H1 (cell line): ENCODE results near the gene IGF2BP3. TPM values are rescaled to one million over a fixed set of nuclear protein-coding genes. Genes with fewer than 3 reads are reported as not detected.

Source experiments
- CTCF ChIA-PET: fragments of 300-600 bp; sonication (Branson Sonifier 250); formaldehyde crosslinking; loops from one replicate; lab custom pipeline; 2021; ENCODE audit not compliant: partially characterized antibody; lab: Charles Lee
- POLR2A ChIA-PET: fragments of 300-600 bp; sonication (Branson Sonifier 250); formaldehyde crosslinking; loops from one replicate; lab custom pipeline; 2021; ENCODE audit warnings: inconsistent platforms; ENCODE audit not compliant: partially characterized antibody; lab: Charles Lee
- DNase-seq, 2 experiments: peaks; one replicate each; pipeline versions ENCODE4 v3.0.0 to v3.0.0-alpha.2; 2010 to 2022; ENCODE audit warnings: low spot score in 2 of 2, low read depth in 1 of 2, mixed read lengths in 1 of 2
- FAIRE-seq: peaks from 2 replicates; lab custom pipeline; 2011; peaks lifted over from hg19 to GRCh38; lab: Jason Lieb, UNC
- H2AFZ ChIP-seq: 2 replicates; pipeline ENCODE4 v1.8.1; 2012; ENCODE audit warnings: low read length, inconsistent platforms
- H2AK5ac ChIP-seq: 2 replicates; pipeline ENCODE4 v1.6.1; 2013; ENCODE audit warnings: low read depth, low read length
- H2BK120ac ChIP-seq: replicated peaks from 2 replicates; pipeline ENCODE3; 2013; ENCODE audit warnings: low read depth, low read length, inconsistent platforms
- H2BK12ac ChIP-seq: 2 replicates; pipeline ENCODE4 v1.6.1; 2013; ENCODE audit warnings: low read depth, low read length
- H2BK15ac ChIP-seq: 2 replicates; pipeline ENCODE4 v1.6.1; 2013; ENCODE audit warnings: low read length
- H2BK20ac ChIP-seq: 2 replicates; pipeline ENCODE4 v1.6.1; 2013; ENCODE audit warnings: low read length
- H2BK5ac ChIP-seq: 2 replicates; pipeline ENCODE4 v1.6.1; 2013; ENCODE audit warnings: low read depth, low read length
- H3K14ac ChIP-seq: 2 replicates; pipeline ENCODE4 v1.6.1; 2013; ENCODE audit warnings: inconsistent platforms; ENCODE audit not compliant: insufficient read length
- H3K18ac ChIP-seq: 2 replicates; pipeline ENCODE4 v1.6.1; 2013; ENCODE audit warnings: low read length; ENCODE audit errors: extremely low read depth
- H3K23ac ChIP-seq: 2 replicates; pipeline ENCODE4 v1.6.1; 2013; ENCODE audit warnings: inconsistent platforms; ENCODE audit not compliant: insufficient read length
- H3K23me2 ChIP-seq: 2 replicates; pipeline ENCODE4 v1.6.1; 2013; ENCODE audit warnings: low read depth, low read length
- H3K27ac ChIP-seq: 2 replicates; pipeline ENCODE4 v1.6.1; 2011; ENCODE audit warnings: low read depth, low read length, inconsistent platforms
- H3K27me3 ChIP-seq, 4 experiments: replicated peaks in 1 of 4; 1 replicate in 1 of 4; 2 replicates in 3 of 4; pipeline versions ENCODE4 v1.6.1 to v1.8.1; 2011 to 2013; ENCODE audit warnings: low read length in 3 of 4, mild to moderate bottlenecking in 3 of 4, inconsistent platforms in 2 of 4, mixed read lengths in 2 of 4, moderate library complexity in 1 of 4; ENCODE audit not compliant: control insufficient read depth in 3 of 4, insufficient read depth in 3 of 4; ENCODE audit errors: extremely low read depth in 1 of 4
- H3K36me3 ChIP-seq, 4 experiments: 2 replicates each; pipeline versions ENCODE4 v1.6.1 to v1.8.1; 2011 to 2013; ENCODE audit warnings: mild to moderate bottlenecking in 4 of 4, low read length in 3 of 4, moderate library complexity in 2 of 4, control low read depth in 1 of 4, inconsistent platforms in 1 of 4; ENCODE audit not compliant: insufficient read depth in 4 of 4, control insufficient read depth in 2 of 4
- H3K4ac ChIP-seq: replicated peaks from 2 replicates; pipeline ENCODE3; 2013; ENCODE audit warnings: low read length, low read depth, mixed read lengths, inconsistent platforms; ENCODE audit not compliant: insufficient read length
- H3K4me1 ChIP-seq, 4 experiments: replicated peaks in 1 of 4; 1 replicate in 1 of 4; 2 replicates in 3 of 4; pipeline versions ENCODE4 v1.6.1 to v1.8.1; 2011 to 2013; ENCODE audit warnings: low read length in 3 of 4, inconsistent platforms in 2 of 4, mixed read lengths in 1 of 4; ENCODE audit not compliant: insufficient read depth in 4 of 4, control insufficient read depth in 3 of 4
- H3K4me2 ChIP-seq, 2 experiments: 2 replicates each; pipeline versions ENCODE4 v1.6.1 to v1.8.1; 2011 to 2013; ENCODE audit warnings: low read depth in 2 of 2, low read length in 2 of 2, control low read depth in 1 of 2, inconsistent platforms in 1 of 2, mild to moderate bottlenecking in 1 of 2; ENCODE audit not compliant: insufficient read depth in 1 of 2
- H3K4me3 ChIP-seq, 4 experiments: fragments of 200-600, 300-600 bp in 1 of 4; sonication (generic), shearing (Covaris generic), sonication (Bioruptor Twin) in 1 of 4; 2 replicates each; pipeline versions ENCODE4 v1.5.1 to v1.8.1; 2011 to 2016; ENCODE audit warnings: low read length in 4 of 4, low read depth in 3 of 4, control low read depth in 2 of 4, inconsistent platforms in 2 of 4, mild to moderate bottlenecking in 2 of 4, mixed read lengths in 1 of 4, moderate library complexity in 1 of 4; ENCODE audit not compliant: insufficient read depth in 2 of 4; ENCODE audit errors: extremely low read depth in 1 of 4
- H3K56ac ChIP-seq: replicated peaks from 2 replicates; pipeline ENCODE3; 2013; ENCODE audit warnings: low read depth, mild to moderate bottlenecking, mixed read lengths, low read length, inconsistent platforms; ENCODE audit not compliant: insufficient read length
- H3K79me1 ChIP-seq: 2 replicates; pipeline ENCODE4 v1.6.1; 2013; ENCODE audit warnings: low read depth, low read length, control low read depth
- H3K79me2 ChIP-seq, 2 experiments: 2 replicates each; pipeline versions ENCODE4 v1.6.1 to v1.8.1; 2012 to 2013; ENCODE audit warnings: low read length in 2 of 2, mild to moderate bottlenecking in 2 of 2, inconsistent platforms in 1 of 2; ENCODE audit not compliant: insufficient read depth in 2 of 2, control insufficient read depth in 1 of 2
- H3K9ac ChIP-seq, 4 experiments: replicated peaks in 1 of 4; 1 replicate in 1 of 4; 2 replicates in 3 of 4; pipeline versions ENCODE4 v1.6.1 to v1.8.1; 2011 to 2013; ENCODE audit warnings: low read depth in 3 of 4, low read length in 3 of 4, control low read depth in 2 of 4, mild to moderate bottlenecking in 2 of 4, moderate library complexity in 2 of 4, inconsistent platforms in 1 of 4; ENCODE audit errors: extremely low read depth in 1 of 4
- H3K9me3 ChIP-seq, 2 experiments: 2 replicates each; pipeline versions ENCODE4 v1.6.1 to v1.8.1; 2012 to 2013; ENCODE audit warnings: mild to moderate bottlenecking in 2 of 2, moderate library complexity in 2 of 2, control low read depth in 1 of 2, inconsistent platforms in 1 of 2, low read depth in 1 of 2, low read length in 1 of 2, mixed read lengths in 1 of 2; ENCODE audit not compliant: insufficient read depth in 2 of 2
- H4K20me1 ChIP-seq, 2 experiments: replicated peaks in 1 of 2; 2 replicates each; pipeline versions ENCODE3 to v1.8.1; 2011 to 2013; ENCODE audit warnings: inconsistent platforms in 2 of 2, low read length in 2 of 2, mild to moderate bottlenecking in 1 of 2; ENCODE audit not compliant: insufficient read depth in 2 of 2, control insufficient read depth in 1 of 2
- H4K5ac ChIP-seq: 2 replicates; pipeline ENCODE4 v1.6.1; 2013; ENCODE audit warnings: low read length, low read depth, mixed read lengths, inconsistent platforms; ENCODE audit not compliant: insufficient read length
- H4K8ac ChIP-seq: 2 replicates; pipeline ENCODE4 v1.8.0; 2013; ENCODE audit warnings: mild to moderate bottlenecking, moderate library complexity, low read length, inconsistent platforms; ENCODE audit not compliant: insufficient read depth; ENCODE audit errors: extremely low read depth
- H4K91ac ChIP-seq: replicated peaks from 2 replicates; pipeline ENCODE3; 2013; ENCODE audit warnings: low read length, mixed read lengths, inconsistent platforms; ENCODE audit not compliant: insufficient read length
- GABPA ChIP-seq: IDR thresholded peaks from 2 replicates; pipeline ENCODE4 v1.6.1; 2011; ENCODE audit warnings: mild to moderate bottlenecking, low read length, moderate library complexity, borderline replicate concordance; ENCODE audit not compliant: insufficient read depth
- WGBS, 2 experiments: shearing (Covaris generic) in 1 of 2; methylation state at CpG; one replicate each; pipeline versions ENCODE4 v1.1.6 to v1.1.7; 2013 to 2015; ENCODE audit warnings: low lambda C conversion rate in 2 of 2, mixed read lengths in 2 of 2, inconsistent platforms in 1 of 2, low coverage in 1 of 2, missing lambda C conversion rate in 1 of 2; ENCODE audit not compliant: insufficient replicate concordance in 2 of 2, insufficient coverage in 1 of 2, insufficient read length in 1 of 2; ENCODE audit errors: extremely low coverage in 1 of 2, missing lambda C conversion rate in 1 of 2; 5-methylcytosine and 5-hydroxymethylcytosine counted together
- polyA plus RNA-seq, 7 experiments: library from polyadenylated mRNA; depleted of rRNA in 3 of 7; stranded (reverse) in 5 of 7; unstranded in 2 of 7; fragments of >200 nt in 5 of 7; fragments of 200-250 nt in 2 of 7; gene quantifications; 1 replicate in 5 of 7; 2 replicates in 1 of 7; 4 replicates in 1 of 7; pipeline versions ENCODE4 v1.2.1 to v1.2.3, GENCODE V29; 2011 to 2013; ENCODE audit warnings: missing spikeins in 2 of 7, mixed read lengths in 2 of 7
- total RNA-seq: library from RNA; stranded (reverse); fragmentation: NEBNext Ultra II Directional; extraction: Animal tissue kit (Norgen Biotek cat#: 25700); gene quantifications from 2 replicates; pipeline ENCODE4 v1.2.1, GENCODE V29; 2021

IGF2BP3 gene
- total and polyA plus RNA-seq, 2 of the 8 experiments (the other 6 are each of a cell fraction or from before 2014, with no cell fraction given): 66.3 to 193 TPM

DNA sequence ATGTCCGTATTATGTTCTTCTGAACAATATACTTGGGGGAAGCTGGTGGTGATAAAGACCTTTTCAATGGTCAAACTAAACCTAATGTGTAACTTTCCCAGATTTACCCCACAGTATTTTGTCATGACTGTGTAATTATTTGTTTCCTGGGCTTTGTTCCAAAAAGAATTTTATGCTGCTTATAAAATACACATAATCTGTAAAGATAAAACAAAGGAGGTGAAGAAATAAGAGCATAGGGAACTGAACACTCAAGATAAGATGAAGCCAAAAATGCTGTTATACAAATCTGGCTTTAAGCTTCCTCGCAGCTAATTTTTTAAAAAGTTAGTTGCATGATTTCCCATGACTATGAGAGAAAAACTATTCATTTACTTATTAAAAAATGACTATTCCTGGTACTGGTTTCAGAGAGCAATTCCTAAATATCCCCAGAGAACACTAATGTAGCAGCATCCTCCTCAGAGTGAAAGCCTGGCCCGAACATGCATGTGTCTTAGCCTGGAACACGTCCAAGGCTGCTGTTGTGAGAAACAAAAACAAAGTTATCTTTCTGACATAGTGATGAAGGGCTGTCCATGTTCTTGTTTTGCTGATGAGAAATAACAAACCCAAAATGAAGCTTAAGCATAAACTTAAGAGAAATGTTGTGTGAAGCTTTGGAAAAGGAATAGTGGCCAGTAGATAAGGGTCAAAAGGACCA is 137.2 kb downstream of the IGF2BP3 start:
- Histone ChIP-seq H3K18ac (no peak overlapping the region), H3K27ac (no peak overlapping the region), H4K8ac (no peak overlapping the region), H3K79me2 (peaks cover 0 to 11% of the 10 kb centered on the region in 2 experiments; a peak in 2 of 4 replicates), H4K5ac (no peak overlapping the region), H2BK5ac (no peak overlapping the region), H2BK120ac (no peak overlapping the region), H2BK15ac (no peak overlapping the region), H2BK20ac (no peak overlapping the region), H2AK5ac (no peak overlapping the region), H4K20me1 (peaks cover 0 to 3% of the 10 kb centered on the region in 2 experiments), H2AFZ (no peak overlapping the region), H3K4me3 (no peak overlapping the region), H3K23me2 (no peaks in the 10 kb centered on the region), H3K9ac (no peak overlapping the region), H3K4ac (no peak overlapping the region), H3K79me1 (peaks cover 3% of the 10 kb centered on the region; the same call in 1 of the 2 replicates), H3K4me1 (no peaks in the 10 kb centered on the region), H3K56ac (no peak overlapping the region), H4K91ac (no peak overlapping the region), H3K23ac (no peak overlapping the region), H3K4me2 (no peak overlapping the region), H3K14ac (no peak overlapping the region), H3K9me3 (no peaks in the 10 kb centered on the region), H2BK12ac (no peak overlapping the region), H3K36me3 (peaks cover 23 to 88% (median 58%) of the 10 kb centered on the region in 4 experiments), H3K27me3 (no peaks in the 10 kb centered on the region)
- no peak for TF ChIP-seq GABPA
- DNase-seq: no peak
- ChIA-PET POLR2A (interaction anchor here (0.6 kb wide), 1 partner anchor 14 kb away, joined by 3 read pairs; no protein-coding TSS in a partner anchor), CTCF (no interaction called here)
- WGBS, 2 experiments: 92% methylated on average over 4 of the region's 4 CpGs; no CpG with 5 or more reads in 1 of the 2 experiments
- FAIRE-seq: no peak
